HepG2 (cell line): Measurements from ENCODE around the gene AKT2. TPM values are rescaled to one million over a fixed set of nuclear protein-coding genes. Genes with fewer than 3 reads are reported as not detected.

Experiments
- BRD4 ChIP-seq: sonication (generic); formaldehyde crosslinking; IDR thresholded peaks from 2 replicates; pipeline ENCODE4 v1.4.0; 2020; ENCODE audit warnings: missing genetic modification reagents
- CREM ChIP-seq, 2 experiments: sonication (generic) in 1 of 2; formaldehyde crosslinking in 1 of 2; IDR thresholded peaks; 2 replicates each; pipeline versions ENCODE4 v1.4.0 to v1.6.1; 2016 to 2020; ENCODE audit warnings: antibody characterized with exemption in 1 of 2, mild to moderate bottlenecking in 1 of 2, missing genetic modification reagents in 1 of 2
- FOXA3 ChIP-seq: IDR thresholded peaks from 2 replicates; pipeline ENCODE4 v1.6.1; 2016; ENCODE audit warnings: missing genetic modification reagents, missing compliant biosample characterization
- NFIB ChIP-seq: sonication (generic); formaldehyde crosslinking; IDR thresholded peaks from 2 replicates; pipeline ENCODE4 v1.9.0; 2021; ENCODE audit warnings: missing genetic modification reagents, mild to moderate bottlenecking, borderline replicate concordance
- PAF1 ChIP-seq: IDR thresholded peaks from 2 replicates; pipeline ENCODE4 v1.6.1; 2016; ENCODE audit warnings: missing genetic modification reagents, missing compliant biosample characterization
- PLRG1 ChIP-seq: fragments of 450-650 bp; conservative IDR thresholded peaks from 2 replicates; pipeline ENCODE4 v1.6.1; 2016
- RBM22 ChIP-seq: fragments of 200-400 bp; formaldehyde crosslinking; optimal IDR thresholded peaks from 2 replicates; pipeline ENCODE3; 2017; ENCODE audit warnings: mild to moderate bottlenecking, low read length, moderate library complexity
- REXO4 ChIP-seq: sonication (generic); formaldehyde crosslinking; IDR thresholded peaks from 2 replicates; pipeline ENCODE4 v1.8.0; 2022; ENCODE audit warnings: missing genetic modification reagents, mild to moderate bottlenecking, borderline replicate concordance
- SMARCC2 ChIP-seq: fragments of 450-650 bp; IDR thresholded peaks from 2 replicates; pipeline ENCODE4 v1.6.1; 2017; ENCODE audit warnings: antibody characterized with exemption, mild to moderate bottlenecking
- U2AF1 ChIP-seq: fragments of 200-400 bp; formaldehyde crosslinking; optimal IDR thresholded peaks from 2 replicates; pipeline ENCODE3; 2017; ENCODE audit warnings: mild to moderate bottlenecking, low read depth, low read length
- ZMAT3 ChIP-seq: sonication (generic); formaldehyde crosslinking; conservative IDR thresholded peaks from 2 replicates; pipeline ENCODE4 v1.7.0; 2021; ENCODE audit warnings: missing genetic modification reagents
- ZNF124 ChIP-seq: sonication (generic); formaldehyde crosslinking; IDR thresholded peaks from 2 replicates; pipeline ENCODE4 v1.4.0; 2020; ENCODE audit warnings: missing genetic modification reagents
- ZNF292 ChIP-seq: sonication (generic); formaldehyde crosslinking; IDR thresholded peaks from 2 replicates; pipeline ENCODE4 v1.8.1; 2022; ENCODE audit warnings: mild to moderate bottlenecking, low read depth, missing genetic modification reagents, borderline replicate concordance
- ZNF430 ChIP-seq: sonication (generic); formaldehyde crosslinking; IDR thresholded peaks from 2 replicates; pipeline ENCODE4 v1.9.0; 2021; ENCODE audit warnings: mild to moderate bottlenecking, missing genetic modification reagents
- ZNF543 ChIP-seq: sonication (generic); formaldehyde crosslinking; IDR thresholded peaks from 2 replicates; pipeline ENCODE4 v1.4.0; 2020; ENCODE audit warnings: mild to moderate bottlenecking, missing genetic modification reagents
- ZNF83 ChIP-seq: sonication (generic); formaldehyde crosslinking; IDR thresholded peaks from 2 replicates; pipeline ENCODE4 v1.4.0; 2020; ENCODE audit warnings: missing genetic modification reagents, mild to moderate bottlenecking, borderline replicate concordance
- polyA plus RNA-seq, 8 experiments: library from polyadenylated mRNA; depleted of rRNA in 3 of 8; stranded (reverse) in 7 of 8; unstranded in 1 of 8; fragments of >200 nt; fragmentation: Illumina TruSeq in 4 of 8; extraction: Trizol in 4 of 8; gene quantifications; 2 replicates each; pipeline versions ENCODE4 v1.2.1 to v1.2.3, GENCODE V29; 2011 to 2016; ENCODE audit warnings: low read depth in 4 of 8, missing spikeins in 1 of 8, mixed read lengths in 1 of 8; ENCODE audit not compliant: insufficient read depth in 1 of 8
- total RNA-seq, 5 experiments: library from RNA; depleted of rRNA; stranded (reverse); fragments of >200 nt; fragmentation: Illumina TruSeq; extraction: Trizol; gene quantifications; 2 replicates each; pipeline ENCODE4 v1.2.3, GENCODE V29; 2016; ENCODE audit warnings: low read depth in 1 of 5
- TF ChIP-seq, protein P1 (sequence below): sonication (generic); formaldehyde crosslinking; IDR thresholded peaks from 2 replicates; pipeline ENCODE4 v1.8.1; 2023; ENCODE audit warnings: missing genetic modification reagents, mild to moderate bottlenecking, borderline replicate concordance
- TF ChIP-seq, protein P2 (sequence below): sonication (generic); formaldehyde crosslinking; IDR thresholded peaks from 2 replicates; pipeline ENCODE4 v1.5.0; 2020; ENCODE audit warnings: mild to moderate bottlenecking, low read depth, missing genetic modification reagents, borderline replicate concordance
- TF ChIP-seq, protein P3 (sequence below): sonication (generic); formaldehyde crosslinking; IDR thresholded peaks from 2 replicates; pipeline ENCODE4 v1.5.1; 2020; ENCODE audit warnings: mild to moderate bottlenecking, missing genetic modification reagents, moderate library complexity
- TF ChIP-seq, protein P4 (sequence below): sonication (generic); formaldehyde crosslinking; conservative IDR thresholded peaks from 2 replicates; pipeline ENCODE4 v1.8.1; 2023; ENCODE audit warnings: missing genetic modification reagents
- TF ChIP-seq, protein P5 (sequence below): sonication (generic); formaldehyde crosslinking; IDR thresholded peaks from 2 replicates; pipeline ENCODE4 v1.5.0; 2020; ENCODE audit warnings: mild to moderate bottlenecking, missing genetic modification reagents
- TF ChIP-seq, protein P6 (sequence below): sonication (generic); formaldehyde crosslinking; IDR thresholded peaks from 2 replicates; pipeline ENCODE4 v1.8.0; 2022; ENCODE audit warnings: mild to moderate bottlenecking, missing genetic modification reagents, moderate library complexity

The AKT2 gene
- total and polyA plus RNA-seq, 2 of the 13 experiments (the other 11 are each of a cell fraction or from before 2014, with no cell fraction given) = 82.1 to 173 TPM

DNA sequence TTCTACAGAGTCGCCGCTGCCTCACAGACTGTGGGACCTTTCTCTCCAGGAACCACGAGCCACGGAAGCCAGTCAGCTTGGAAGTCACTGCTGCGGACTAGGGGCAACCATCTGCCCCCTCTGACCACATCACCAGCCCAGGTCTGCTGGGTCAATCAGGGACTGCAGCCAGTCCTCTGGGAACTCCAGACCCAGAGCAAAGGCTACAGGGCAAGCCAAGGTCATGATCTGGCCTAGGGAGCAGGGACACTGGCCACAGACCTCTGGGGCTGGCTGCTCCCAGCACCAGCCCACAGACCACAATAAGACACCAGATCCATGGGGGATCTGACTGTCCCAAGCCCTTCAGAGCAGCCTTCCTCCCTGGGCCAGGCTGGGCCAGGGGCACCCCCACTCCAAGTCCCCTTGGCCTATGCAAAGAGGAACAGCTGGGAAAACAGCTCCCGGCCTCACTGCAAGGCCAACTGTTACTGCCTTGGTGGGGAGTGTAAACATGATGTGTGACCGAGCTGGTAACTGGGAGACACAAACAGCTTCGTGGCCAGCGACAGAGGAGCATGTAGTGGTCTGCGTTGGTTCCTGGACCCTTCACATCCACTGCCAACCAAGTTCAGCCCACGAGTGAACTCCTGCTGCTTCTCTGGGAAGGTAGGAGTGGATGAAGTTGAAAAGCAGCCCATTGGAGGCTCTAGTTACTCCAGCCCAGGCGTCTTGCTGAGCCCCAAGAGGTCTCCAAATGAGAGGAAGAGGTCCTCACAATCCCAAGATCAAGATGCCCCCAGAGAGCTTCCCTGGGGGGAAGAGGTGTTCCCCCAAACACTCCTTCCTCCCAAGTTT is 1.5 kb downstream of the AKT2 start (continued):
- TF ChIP-seq, protein P1, sequence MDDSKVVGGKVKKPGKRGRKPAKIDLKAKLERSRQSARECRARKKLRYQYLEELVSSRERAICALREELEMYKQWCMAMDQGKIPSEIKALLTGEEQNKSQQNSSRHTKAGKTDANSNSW = 0 out of 2 replicates have a peak, but pooled peaks have one; percentile 28
- TF ChIP-seq, protein P2, sequence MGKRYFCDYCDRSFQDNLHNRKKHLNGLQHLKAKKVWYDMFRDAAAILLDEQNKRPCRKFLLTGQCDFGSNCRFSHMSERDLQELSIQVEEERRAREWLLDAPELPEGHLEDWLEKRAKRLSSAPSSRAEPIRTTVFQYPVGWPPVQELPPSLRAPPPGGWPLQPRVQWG (CRISPR knock-in tag) = no peak
- TF ChIP-seq ZNF292 (CRISPR knock-in tag) (no peak), SMARCC2 (no peak), ZNF430 (CRISPR knock-in tag) (0 out of 2 replicates have a peak, but pooled peaks have one; percentile 54), CREM (IDR thresholded peaks at IDR 0.05) (no peak), CREM (CRISPR knock-in tag; IDR thresholded peaks at IDR 0.05) (no peak), FOXA3 (CRISPR knock-in tag) (peak; percentile 83), U2AF1 (no peak), ZNF83 (CRISPR knock-in tag) (0 out of 2 replicates have a peak, but pooled peaks have one; percentile 47), REXO4 (CRISPR knock-in tag) (no peak), RBM22 (no peak), PAF1 (no peak), BRD4 (CRISPR knock-in tag) (no peak), PLRG1 (no peak), ZNF543 (CRISPR knock-in tag) (peak; percentile 76; the same call in 1 of the 2 replicates), NFIB (CRISPR knock-in tag) (no peak), ZNF124 (no peak), ZMAT3 (CRISPR knock-in tag) (no peak; the same call in 1 of the 2 replicates)
- TF ChIP-seq, protein P3, sequence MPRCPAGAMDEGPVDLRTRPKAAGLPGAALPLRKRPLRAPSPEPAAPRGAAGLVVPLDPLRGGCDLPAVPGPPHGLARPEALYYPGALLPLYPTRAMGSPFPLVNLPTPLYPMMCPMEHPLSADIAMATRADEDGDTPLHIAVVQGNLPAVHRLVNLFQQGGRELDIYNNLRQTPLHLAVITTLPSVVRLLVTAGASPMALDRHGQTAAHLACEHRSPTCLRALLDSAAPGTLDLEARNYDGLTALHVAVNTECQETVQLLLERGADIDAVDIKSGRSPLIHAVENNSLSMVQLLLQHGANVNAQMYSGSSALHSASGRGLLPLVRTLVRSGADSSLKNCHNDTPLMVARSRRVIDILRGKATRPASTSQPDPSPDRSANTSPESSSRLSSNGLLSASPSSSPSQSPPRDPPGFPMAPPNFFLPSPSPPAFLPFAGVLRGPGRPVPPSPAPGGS = no peak
- TF ChIP-seq, protein P4, sequence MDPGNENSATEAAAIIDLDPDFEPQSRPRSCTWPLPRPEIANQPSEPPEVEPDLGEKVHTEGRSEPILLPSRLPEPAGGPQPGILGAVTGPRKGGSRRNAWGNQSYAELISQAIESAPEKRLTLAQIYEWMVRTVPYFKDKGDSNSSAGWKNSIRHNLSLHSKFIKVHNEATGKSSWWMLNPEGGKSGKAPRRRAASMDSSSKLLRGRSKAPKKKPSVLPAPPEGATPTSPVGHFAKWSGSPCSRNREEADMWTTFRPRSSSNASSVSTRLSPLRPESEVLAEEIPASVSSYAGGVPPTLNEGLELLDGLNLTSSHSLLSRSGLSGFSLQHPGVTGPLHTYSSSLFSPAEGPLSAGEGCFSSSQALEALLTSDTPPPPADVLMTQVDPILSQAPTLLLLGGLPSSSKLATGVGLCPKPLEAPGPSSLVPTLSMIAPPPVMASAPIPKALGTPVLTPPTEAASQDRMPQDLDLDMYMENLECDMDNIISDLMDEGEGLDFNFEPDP (CRISPR knock-in tag) = no peak
- TF ChIP-seq, protein P5, sequence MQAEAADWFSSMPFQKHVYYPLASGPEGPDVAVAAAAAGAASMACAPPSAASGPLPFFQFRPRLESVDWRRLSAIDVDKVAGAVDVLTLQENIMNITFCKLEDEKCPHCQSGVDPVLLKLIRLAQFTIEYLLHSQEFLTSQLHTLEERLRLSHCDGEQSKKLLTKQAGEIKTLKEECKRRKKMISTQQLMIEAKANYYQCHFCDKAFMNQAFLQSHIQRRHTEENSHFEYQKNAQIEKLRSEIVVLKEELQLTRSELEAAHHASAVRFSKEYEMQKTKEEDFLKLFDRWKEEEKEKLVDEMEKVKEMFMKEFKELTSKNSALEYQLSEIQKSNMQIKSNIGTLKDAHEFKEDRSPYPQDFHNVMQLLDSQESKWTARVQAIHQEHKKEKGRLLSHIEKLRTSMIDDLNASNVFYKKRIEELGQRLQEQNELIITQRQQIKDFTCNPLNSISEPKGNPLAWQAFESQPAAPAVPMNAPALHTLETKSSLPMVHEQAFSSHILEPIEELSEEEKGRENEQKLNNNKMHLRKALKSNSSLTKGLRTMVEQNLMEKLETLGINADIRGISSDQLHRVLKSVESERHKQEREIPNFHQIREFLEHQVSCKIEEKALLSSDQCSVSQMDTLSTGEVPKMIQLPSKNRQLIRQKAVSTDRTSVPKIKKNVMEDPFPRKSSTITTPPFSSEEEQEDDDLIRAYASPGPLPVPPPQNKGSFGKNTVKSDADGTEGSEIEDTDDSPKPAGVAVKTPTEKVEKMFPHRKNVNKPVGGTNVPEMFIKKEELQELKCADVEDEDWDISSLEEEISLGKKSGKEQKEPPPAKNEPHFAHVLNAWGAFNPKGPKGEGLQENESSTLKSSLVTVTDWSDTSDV = 0 out of 2 replicates have a peak, but pooled peaks have one; percentile 59
- TF ChIP-seq, protein P6, sequence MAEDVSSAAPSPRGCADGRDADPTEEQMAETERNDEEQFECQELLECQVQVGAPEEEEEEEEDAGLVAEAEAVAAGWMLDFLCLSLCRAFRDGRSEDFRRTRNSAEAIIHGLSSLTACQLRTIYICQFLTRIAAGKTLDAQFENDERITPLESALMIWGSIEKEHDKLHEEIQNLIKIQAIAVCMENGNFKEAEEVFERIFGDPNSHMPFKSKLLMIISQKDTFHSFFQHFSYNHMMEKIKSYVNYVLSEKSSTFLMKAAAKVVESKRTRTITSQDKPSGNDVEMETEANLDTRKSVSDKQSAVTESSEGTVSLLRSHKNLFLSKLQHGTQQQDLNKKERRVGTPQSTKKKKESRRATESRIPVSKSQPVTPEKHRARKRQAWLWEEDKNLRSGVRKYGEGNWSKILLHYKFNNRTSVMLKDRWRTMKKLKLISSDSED (CRISPR knock-in tag) = no peak
